Measurements from ENCODE around the gene BCDIN3D. TPM values are rescaled to one million over a fixed set of nuclear protein-coding genes. Genes with fewer than 3 reads are reported as not detected.

Gene BCDIN3D
- total and polyA plus RNA-seq, 9 of the 15 experiments (the other 6 are each of a cell fraction or from before 2014, with no cell fraction given): 3.7 to 6.9 (median 5.6) TPM

DNA sequence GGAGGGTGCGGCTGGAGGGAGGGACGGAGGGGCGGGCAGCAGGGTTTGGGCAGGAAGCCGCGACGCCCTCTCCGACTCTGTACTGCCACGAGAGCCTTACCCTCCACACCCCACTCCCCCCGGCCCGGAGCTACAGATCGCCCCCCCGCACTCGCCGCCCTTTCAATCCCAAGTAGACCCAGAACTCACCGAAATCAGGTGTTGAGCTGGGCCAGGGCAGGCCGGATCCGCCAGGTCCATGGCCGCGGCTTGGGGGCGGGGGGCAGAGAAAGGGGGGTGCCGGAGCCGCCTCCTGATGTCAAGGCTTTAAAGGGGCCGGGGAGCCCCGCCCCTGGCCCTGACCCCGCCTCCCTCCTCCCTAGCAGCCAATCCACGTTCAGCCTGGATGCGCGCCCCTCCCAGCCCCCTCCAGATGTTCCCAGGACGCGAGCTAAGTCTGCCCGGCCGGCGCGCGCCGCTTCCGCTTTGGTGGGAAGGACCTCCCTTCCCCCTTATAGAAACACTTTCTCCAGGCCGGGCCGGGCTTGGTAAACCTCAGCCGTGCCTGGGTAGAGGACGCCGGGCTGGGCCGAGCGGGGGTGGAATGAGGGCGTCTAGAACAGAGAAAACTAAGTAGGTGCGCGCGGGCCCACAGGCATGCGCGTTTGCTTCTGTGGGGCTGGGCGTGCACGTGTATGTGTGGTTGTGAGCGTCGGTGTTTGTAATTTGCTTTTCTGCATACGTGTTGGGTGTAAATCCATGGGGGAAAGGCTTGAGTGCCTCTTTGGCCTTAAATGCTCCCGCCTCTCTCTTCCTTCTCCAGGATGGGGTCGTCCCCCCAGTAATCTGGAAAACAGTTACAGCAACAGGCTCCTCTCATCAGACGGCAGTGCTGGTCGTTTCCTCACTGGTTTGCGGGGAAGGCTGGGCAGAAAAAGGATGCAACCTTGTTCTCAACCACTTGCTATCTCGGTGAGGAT is 14.5 kb downstream of the BCDIN3D start, which contains the start of gene NCKAP5L (continued):
- TF ChIP-seq, protein P1, sequence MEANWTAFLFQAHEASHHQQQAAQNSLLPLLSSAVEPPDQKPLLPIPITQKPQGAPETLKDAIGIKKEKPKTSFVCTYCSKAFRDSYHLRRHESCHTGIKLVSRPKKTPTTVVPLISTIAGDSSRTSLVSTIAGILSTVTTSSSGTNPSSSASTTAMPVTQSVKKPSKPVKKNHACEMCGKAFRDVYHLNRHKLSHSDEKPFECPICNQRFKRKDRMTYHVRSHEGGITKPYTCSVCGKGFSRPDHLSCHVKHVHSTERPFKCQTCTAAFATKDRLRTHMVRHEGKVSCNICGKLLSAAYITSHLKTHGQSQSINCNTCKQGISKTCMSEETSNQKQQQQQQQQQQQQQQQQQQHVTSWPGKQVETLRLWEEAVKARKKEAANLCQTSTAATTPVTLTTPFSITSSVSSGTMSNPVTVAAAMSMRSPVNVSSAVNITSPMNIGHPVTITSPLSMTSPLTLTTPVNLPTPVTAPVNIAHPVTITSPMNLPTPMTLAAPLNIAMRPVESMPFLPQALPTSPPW (CRISPR knock-in tag; IDR thresholded peaks at IDR 0.05): peak; percentile 97
- TF ChIP-seq, protein P2, sequence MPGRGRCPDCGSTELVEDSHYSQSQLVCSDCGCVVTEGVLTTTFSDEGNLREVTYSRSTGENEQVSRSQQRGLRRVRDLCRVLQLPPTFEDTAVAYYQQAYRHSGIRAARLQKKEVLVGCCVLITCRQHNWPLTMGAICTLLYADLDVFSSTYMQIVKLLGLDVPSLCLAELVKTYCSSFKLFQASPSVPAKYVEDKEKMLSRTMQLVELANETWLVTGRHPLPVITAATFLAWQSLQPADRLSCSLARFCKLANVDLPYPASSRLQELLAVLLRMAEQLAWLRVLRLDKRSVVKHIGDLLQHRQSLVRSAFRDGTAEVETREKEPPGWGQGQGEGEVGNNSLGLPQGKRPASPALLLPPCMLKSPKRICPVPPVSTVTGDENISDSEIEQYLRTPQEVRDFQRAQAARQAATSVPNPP (IDR thresholded peaks at IDR 0.05; ENCODE audit: borderline replicate concordance, insufficient read depth, insufficient read length): no peak
- TF ChIP-seq SMARCE1 (IDR thresholded peaks at IDR 0.05): no peak
- TF ChIP-seq MCM7 (IDR thresholded peaks at IDR 0.05): no peak
- peak; percentile 4; the same call in 1 of the 2 replicates for TF ChIP-seq TCF3 (CRISPR knock-in tag; IDR thresholded peaks at IDR 0.05)
- no peak for TF ChIP-seq KDM1A (IDR thresholded peaks at IDR 0.05)
- peak; percentile 73 for TF ChIP-seq GABPA (tag; conservative IDR thresholded peaks at IDR 0.05; ENCODE audit: low read depth)
- no peak for TF ChIP-seq XRCC4 (IDR thresholded peaks at IDR 0.05; ENCODE audit: extremely low read depth, insufficient read depth, insufficient read length)
- TF ChIP-seq STAT5A (IDR thresholded peaks at IDR 0.05; ENCODE audit: borderline replicate concordance, low read length): no peak
- no peak for TF ChIP-seq CBX2 (IDR thresholded peaks at IDR 0.05; ENCODE audit: insufficient read depth, low read length, poor library complexity, severe bottlenecking)
- TF ChIP-seq IRF9 (tag; IDR thresholded peaks at IDR 0.05): no peak
- no peak for TF ChIP-seq YBX1 (IDR thresholded peaks at IDR 0.05)
- TF ChIP-seq ZNF217 (CRISPR knock-in tag; IDR thresholded peaks at IDR 0.05): no peak
- no peak for TF ChIP-seq CGGBP1 (CRISPR knock-in tag; IDR thresholded peaks at IDR 0.05)
- TF ChIP-seq HDAC2 (IDR thresholded peaks at IDR 0.05): peak; percentile 76; the same call in 1 of the 2 replicates
- TF ChIP-seq TFAM (CRISPR knock-in tag; conservative IDR thresholded peaks at IDR 0.05): no peak
- no peak for TF ChIP-seq ZNF766 (CRISPR knock-in tag; conservative IDR thresholded peaks at IDR 0.05)
- no peak for TF ChIP-seq HMG20B (CRISPR knock-in tag; IDR thresholded peaks at IDR 0.05)
- TF ChIP-seq, protein P3, sequence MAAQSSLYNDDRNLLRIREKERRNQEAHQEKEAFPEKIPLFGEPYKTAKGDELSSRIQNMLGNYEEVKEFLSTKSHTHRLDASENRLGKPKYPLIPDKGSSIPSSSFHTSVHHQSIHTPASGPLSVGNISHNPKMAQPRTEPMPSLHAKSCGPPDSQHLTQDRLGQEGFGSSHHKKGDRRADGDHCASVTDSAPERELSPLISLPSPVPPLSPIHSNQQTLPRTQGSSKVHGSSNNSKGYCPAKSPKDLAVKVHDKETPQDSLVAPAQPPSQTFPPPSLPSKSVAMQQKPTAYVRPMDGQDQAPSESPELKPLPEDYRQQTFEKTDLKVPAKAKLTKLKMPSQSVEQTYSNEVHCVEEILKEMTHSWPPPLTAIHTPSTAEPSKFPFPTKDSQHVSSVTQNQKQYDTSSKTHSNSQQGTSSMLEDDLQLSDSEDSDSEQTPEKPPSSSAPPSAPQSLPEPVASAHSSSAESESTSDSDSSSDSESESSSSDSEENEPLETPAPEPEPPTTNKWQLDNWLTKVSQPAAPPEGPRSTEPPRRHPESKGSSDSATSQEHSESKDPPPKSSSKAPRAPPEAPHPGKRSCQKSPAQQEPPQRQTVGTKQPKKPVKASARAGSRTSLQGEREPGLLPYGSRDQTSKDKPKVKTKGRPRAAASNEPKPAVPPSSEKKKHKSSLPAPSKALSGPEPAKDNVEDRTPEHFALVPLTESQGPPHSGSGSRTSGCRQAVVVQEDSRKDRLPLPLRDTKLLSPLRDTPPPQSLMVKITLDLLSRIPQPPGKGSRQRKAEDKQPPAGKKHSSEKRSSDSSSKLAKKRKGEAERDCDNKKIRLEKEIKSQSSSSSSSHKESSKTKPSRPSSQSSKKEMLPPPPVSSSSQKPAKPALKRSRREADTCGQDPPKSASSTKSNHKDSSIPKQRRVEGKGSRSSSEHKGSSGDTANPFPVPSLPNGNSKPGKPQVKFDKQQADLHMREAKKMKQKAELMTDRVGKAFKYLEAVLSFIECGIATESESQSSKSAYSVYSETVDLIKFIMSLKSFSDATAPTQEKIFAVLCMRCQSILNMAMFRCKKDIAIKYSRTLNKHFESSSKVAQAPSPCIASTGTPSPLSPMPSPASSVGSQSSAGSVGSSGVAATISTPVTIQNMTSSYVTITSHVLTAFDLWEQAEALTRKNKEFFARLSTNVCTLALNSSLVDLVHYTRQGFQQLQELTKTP (IDR thresholded peaks at IDR 0.05; ENCODE audit: low read depth in 1 of 2, partially characterized antibody in 2 of 2): peak in 1 of 2 experiments; percentile 41
- no peak for TF ChIP-seq LCOR (CRISPR knock-in tag; IDR thresholded peaks at IDR 0.05)
